Activated CD4-positive, alpha-beta T cell treated with anti-CD3 and anti-CD28 coated beads, Interleukin-2, amount 50 U/mL, for 1 hour (primary cell): Measurements from ENCODE around the gene HTD2.

Source experiments
- DNase-seq: peaks from one replicate; pipeline ENCODE4 v3.0.0-alpha.2; 2020

HTD2 gene

DNA sequence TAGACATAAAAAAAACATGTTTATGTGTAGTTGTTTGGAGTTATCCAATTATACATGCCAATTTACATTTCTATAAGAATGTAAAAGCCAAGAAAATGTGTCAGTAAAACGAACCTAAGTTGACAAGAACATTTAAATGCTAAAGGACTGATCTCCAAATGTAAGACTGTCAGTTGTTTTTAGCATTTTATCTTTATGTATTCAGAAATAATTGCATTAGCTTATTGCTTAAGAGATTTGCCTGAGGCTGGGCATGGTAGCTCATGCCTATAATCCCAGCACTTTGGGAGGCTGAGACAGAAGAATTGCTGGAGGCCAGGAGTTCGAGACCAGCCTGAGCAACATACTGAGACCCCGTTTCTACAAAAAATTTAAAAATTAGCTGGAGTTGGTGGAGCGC lies 53.3 kb downstream of the HTD2 start:
- no peak for DNase-seq

DNA sequence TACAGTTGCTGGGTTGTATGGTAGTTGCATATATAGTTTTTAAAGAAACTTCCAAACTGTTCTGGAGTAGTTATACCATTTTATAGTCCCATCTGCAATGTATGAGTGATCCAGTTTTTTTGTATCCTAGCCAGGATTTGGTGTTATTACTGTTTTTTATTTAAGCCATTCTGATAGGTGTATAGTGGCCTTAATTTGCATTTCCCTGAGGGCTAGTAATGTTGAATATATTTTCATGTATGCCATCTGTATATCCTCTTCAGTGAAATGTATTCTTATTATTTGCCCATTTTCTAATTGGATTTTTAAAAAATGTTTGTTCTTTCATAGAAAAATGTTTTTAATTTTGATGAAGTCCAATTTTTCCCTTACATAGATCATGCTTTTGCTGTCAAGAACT lies 55.5 kb downstream of the HTD2 start:
- DNase-seq, result no peak

DNA sequence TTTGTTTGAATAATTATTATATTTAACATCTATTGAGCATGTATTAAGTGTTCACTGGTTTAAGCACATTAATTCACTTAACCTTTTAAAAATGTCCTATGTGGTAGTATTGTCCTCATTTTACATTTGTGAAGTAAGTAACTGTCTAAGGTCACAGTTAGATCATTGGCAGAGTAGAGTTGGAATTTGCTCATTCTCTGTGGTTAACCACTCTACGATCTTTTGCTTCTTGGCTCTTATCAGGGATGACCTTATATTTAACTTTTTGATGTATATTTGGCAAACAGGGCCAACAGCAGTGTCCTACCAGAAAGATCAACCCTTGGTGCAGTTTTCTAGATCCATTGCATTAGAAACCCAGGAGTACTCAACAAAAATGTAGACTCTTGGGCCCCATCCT lies 60.4 kb downstream of the HTD2 start:
- DNase-seq, result no peak

DNA sequence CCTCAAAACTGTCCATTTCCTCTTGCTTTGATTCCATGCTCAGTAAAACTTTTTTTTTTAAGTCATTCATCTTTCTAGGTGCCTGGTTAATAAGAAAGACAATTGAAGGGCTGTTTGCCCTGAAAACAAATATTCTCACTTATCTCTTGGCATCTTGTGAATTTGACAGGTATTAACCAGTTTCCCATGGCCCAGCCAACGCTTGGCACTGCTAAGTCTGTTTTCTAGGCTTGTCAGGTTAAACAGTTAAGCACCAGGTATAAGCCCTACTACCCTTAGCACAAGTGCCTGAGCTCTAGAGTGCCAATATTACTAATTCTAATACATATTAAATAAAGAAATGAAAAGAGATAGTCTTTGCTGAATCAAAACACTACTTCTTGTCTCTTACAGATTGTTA lies 62.7 kb downstream of the HTD2 start:
- DNase-seq, result no peak
